GM23248 (cell line): Measurements from ENCODE around the gene NCR2. TPM values are rescaled to one million over a fixed set of nuclear protein-coding genes. Genes with fewer than 3 reads are reported as not detected.

ENCODE experiments used
- DNase-seq: peaks from one replicate; pipeline ENCODE4 v3.0.0-alpha.2; 2015
- H2AFZ ChIP-seq: fragments of 200-600 bp; sonication (generic); 2 replicates; pipeline ENCODE4 v1.6.1; 2016; ENCODE audit warnings: antibody characterized with exemption
- H3F3A ChIP-seq: fragments of 200-600 bp; sonication (generic); 2 replicates; pipeline ENCODE4 v1.6.1; 2016; ENCODE audit warnings: mild to moderate bottlenecking, antibody characterized with exemption, mixed run types; ENCODE audit not compliant: insufficient read depth
- H3K27ac ChIP-seq: fragments of 200-600 bp; sonication (generic); 2 replicates; pipeline ENCODE4 v1.5.1; 2016; ENCODE audit warnings: mild to moderate bottlenecking
- H3K27me3 ChIP-seq: fragments of 200-600 bp; sonication (generic); replicated peaks from 2 replicates; pipeline ENCODE4 v1.6.1; 2016; ENCODE audit warnings: mild to moderate bottlenecking; ENCODE audit not compliant: insufficient read depth
- H3K36me3 ChIP-seq: fragments of 200-600 bp; sonication (generic); 2 replicates; pipeline ENCODE4 v1.6.1; 2016; ENCODE audit warnings: low read depth, mild to moderate bottlenecking
- H3K4me1 ChIP-seq: fragments of 200-600 bp; sonication (generic); 2 replicates; pipeline ENCODE4 v1.6.1; 2016; ENCODE audit warnings: mild to moderate bottlenecking; ENCODE audit not compliant: insufficient read depth
- H3K4me2 ChIP-seq: fragments of 200-600 bp; sonication (generic); one replicate; pipeline ENCODE4 v1.6.1; 2016; ENCODE audit warnings: mild to moderate bottlenecking; ENCODE audit not compliant: unreplicated experiment
- H3K4me3 ChIP-seq: fragments of 200-600 bp; sonication (generic); 2 replicates; pipeline ENCODE4 v1.5.1; 2016; ENCODE audit warnings: mild to moderate bottlenecking
- H3K79me2 ChIP-seq: fragments of 200-600 bp; sonication (generic); 2 replicates; pipeline ENCODE4 v1.6.1; 2016; ENCODE audit warnings: mild to moderate bottlenecking; ENCODE audit not compliant: insufficient read depth
- H3K9ac ChIP-seq: fragments of 200-600 bp; sonication (generic); 2 replicates; pipeline ENCODE4 v1.6.1; 2016; ENCODE audit warnings: mild to moderate bottlenecking
- H3K9me2 ChIP-seq: fragments of 200-600 bp; sonication (generic); 2 replicates; pipeline ENCODE4 v1.6.1; 2016; ENCODE audit warnings: mixed run types, mild to moderate bottlenecking, moderate library complexity; ENCODE audit not compliant: insufficient read depth
- H3K9me3 ChIP-seq: fragments of 200-600 bp; sonication (generic); one replicate; pipeline ENCODE4 v1.6.1; 2017; ENCODE audit warnings: low read depth
- H4K20me1 ChIP-seq: fragments of 200-600 bp; sonication (generic); 2 replicates; pipeline ENCODE4 v1.6.0; 2016; ENCODE audit not compliant: insufficient read depth
- EZH2 ChIP-seq: fragments of 200-600 bp; sonication (generic); IDR thresholded peaks from 2 replicates; pipeline ENCODE4 v1.6.1; 2018; ENCODE audit warnings: antibody characterized with exemption, mild to moderate bottlenecking; ENCODE audit not compliant: insufficient read depth, poor library complexity, severe bottlenecking
- EZH2phosphoT487 ChIP-seq: fragments of 200-600 bp; sonication (generic); IDR thresholded peaks from 2 replicates; pipeline ENCODE4 v1.6.1; 2018; ENCODE audit warnings: antibody characterized with exemption, moderate library complexity, mild to moderate bottlenecking, low read depth; ENCODE audit not compliant: insufficient read depth
- WGBS, 2 experiments: methylation state at CpG; one replicate each; pipeline ENCODE4 v1.1.6; 2015 to 2017; ENCODE audit warnings: low lambda C conversion rate in 2 of 2, low coverage in 1 of 2; ENCODE audit errors: missing lambda C conversion rate in 2 of 2; 5-methylcytosine and 5-hydroxymethylcytosine counted together
- in situ Hi-C: fragments of 300-500 bp; cut with MboI; formaldehyde crosslinking; loops from 2 replicates; pipeline ENCODE4 v1.15.0; 2020
- polyA plus RNA-seq: library from polyadenylated mRNA; unstranded; fragments of >200 nt; fragmentation: Nextera tagmentation; extraction: Ambion mirVana; gene quantifications from 2 replicates; pipeline ENCODE4 v1.2.1, GENCODE V29; 2016
- small RNA-seq: library from RNA; depleted of rRNA; stranded (forward); fragments of <200 nt; gene quantifications from one replicate; pipeline ENCODE3, GENCODE V24; 2014; ENCODE audit warnings: low read depth, low replicate concordance
- total RNA-seq: library from RNA; depleted of rRNA; stranded (reverse); fragments of >200 nt; shearing (Covaris generic); gene quantifications from 2 replicates; pipeline ENCODE4 v1.2.3, GENCODE V29; 2014; rRNA removed

The NCR2 gene
- total and polyA plus RNA-seq, 2 experiments from 2014 or later, result not detected

DNA sequence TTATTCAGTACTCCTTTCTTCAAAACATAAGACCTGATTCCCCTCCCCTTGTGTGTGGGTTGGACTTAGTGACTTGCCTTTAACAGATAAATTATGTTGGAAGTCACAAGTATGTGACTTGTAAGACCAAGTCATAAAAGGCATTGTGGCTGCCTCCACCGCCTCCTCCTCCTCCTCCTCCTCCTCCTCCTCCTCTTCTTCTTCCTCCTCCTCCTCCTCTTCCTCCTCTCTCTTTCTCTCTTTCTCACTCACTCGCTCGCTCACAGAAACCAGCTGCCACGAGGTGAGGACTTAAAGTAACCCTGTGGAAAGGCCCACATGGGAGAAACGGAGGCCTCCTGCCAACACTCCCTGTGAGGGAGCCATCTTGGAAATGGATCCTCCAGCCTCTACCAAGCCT lies 64.0 kb downstream of the NCR2 start:
- no peaks in the 10 kb centered on the region for H3F3A ChIP-seq
- TF ChIP-seq EZH2phosphoT487 (no peak), EZH2 (no peak)
- no peaks in the 10 kb centered on the region for H3K79me2 ChIP-seq
- H3K4me3 ChIP-seq, result no peak overlapping the region
- no peaks in the 10 kb centered on the region for H3K4me1 ChIP-seq
- no peak overlapping the region for H3K9ac ChIP-seq
- H3K4me2 ChIP-seq, result no peak overlapping the region
- in situ Hi-C loops, result no loop called here
- H3K27ac ChIP-seq, result no peak overlapping the region
- no peak for DNase-seq
- no peak overlapping the region for H2AFZ ChIP-seq
- 52 to 57% methylated on average over 4 to 5 of the region's 5 CpGs for WGBS, 2 experiments
- H3K9me2 ChIP-seq, result no peaks in the 10 kb centered on the region
- no peaks in the 10 kb centered on the region for H4K20me1 ChIP-seq
- no peaks in the 10 kb centered on the region for H3K36me3 ChIP-seq
- H3K27me3 ChIP-seq, result peaks cover 42% of the 10 kb centered on the region
- no peaks in the 10 kb centered on the region for H3K9me3 ChIP-seq

Small RNAs within 50 kb of the gene (small RNA-seq; reads per million reads assigned to genes)
- not detected for gene RNU6-643P

Other genes with a start within 250 kb of the NCR2 start
- not detected in 2 replicates for gene TREML1, start 181.3 kb upstream of the NCR2 start, total RNA-seq
- not detected in 2 replicates for gene TREML1, start 181.3 kb upstream of the NCR2 start, polyA plus RNA-seq
- not detected in 2 replicates for gene TREM2, start 172.5 kb upstream of the NCR2 start, total RNA-seq
- gene TREM2, start 172.5 kb upstream of the NCR2 start, polyA plus RNA-seq, result not detected in 2 replicates
- gene TREML2, start 134.5 kb upstream of the NCR2 start, total RNA-seq, result not detected in 2 replicates
- not detected in 2 replicates for gene TREML2, start 134.5 kb upstream of the NCR2 start, polyA plus RNA-seq
- not detected in 2 replicates for gene TREML4, start 107.3 kb upstream of the NCR2 start, total RNA-seq
- gene TREML4, start 107.3 kb upstream of the NCR2 start, polyA plus RNA-seq, result not detected in 2 replicates
- gene TREM1, start 48.9 kb upstream of the NCR2 start, total RNA-seq, result not detected in 2 replicates
- gene TREM1, start 48.9 kb upstream of the NCR2 start, polyA plus RNA-seq, result not detected in 2 replicates
- gene FOXP4, start 210.8 kb downstream of the NCR2 start, total RNA-seq, result 3.9 and 5.4 TPM in 2 replicates
- 1.1 and 1.4 TPM in 2 replicates for gene FOXP4, start 210.8 kb downstream of the NCR2 start, polyA plus RNA-seq